Measurements from ENCODE around the gene FUT1. TPM values are rescaled to one million over a fixed set of nuclear protein-coding genes. Genes with fewer than 3 reads are reported as not detected.

The FUT1 gene
- polyA plus RNA-seq, 6 donors from 2014 or later, result not detected

- H3K36me3 Mint-ChIP-seq, result no peaks in the 10 kb centered on the region
- no peaks in the 10 kb centered on the region for H3K9me3 Mint-ChIP-seq
- H3K27me3 Mint-ChIP-seq, result peaks cover 22 to 67% (median 48%) of the 10 kb centered on the region in 3 donors
- no peak for ATAC-seq (ENCODE audit: low read depth in 2 of 2)
- DNase-seq, result no peak
- no peak overlapping the region for H3K27ac Mint-ChIP-seq
- H3K4me3 Mint-ChIP-seq, result no peak overlapping the region
- peaks cover 8 to 15% (median 10%) of the 10 kb centered on the region in 3 donors for H3K4me1 Mint-ChIP-seq
Observed at GRCh38 chr19:48757089-48757675, 4.7 kb upstream of the FUT1 start.

DNA sequence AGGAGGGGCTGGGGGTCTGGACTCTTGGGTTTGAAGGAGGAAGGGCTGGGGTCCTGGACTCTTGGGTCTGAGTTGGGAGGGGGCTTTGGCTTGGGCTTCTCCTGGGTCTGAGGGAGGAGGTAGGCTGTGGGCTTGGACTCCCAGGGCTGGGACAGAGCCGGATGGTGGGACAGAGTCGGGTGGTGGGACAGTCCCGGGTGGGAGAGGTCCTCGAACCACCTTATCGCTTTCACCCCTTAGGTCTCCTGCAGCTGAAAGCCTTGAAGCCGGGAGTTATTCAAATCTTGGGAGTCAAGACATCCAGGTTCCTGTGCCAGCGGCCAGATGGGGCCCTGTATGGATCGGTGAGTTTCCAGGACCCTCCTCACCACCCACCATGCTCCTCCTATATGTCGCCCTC, 4.2 kb upstream of the FUT1 start:
- Mint-ChIP-seq H3K27ac (no peak overlapping the region), H3K36me3 (no peaks in the 10 kb centered on the region), H3K27me3 (peaks cover 22 to 66% (median 48%) of the 10 kb centered on the region in 3 donors), H3K9me3 (no peaks in the 10 kb centered on the region), H3K4me3 (no peak overlapping the region), H3K4me1 (peaks cover 11 to 19% (median 14%) of the 10 kb centered on the region in 3 donors)
- ATAC-seq (ENCODE audit: low read depth in 2 of 2), result no peak
- DNase-seq, result no peak

DNA sequence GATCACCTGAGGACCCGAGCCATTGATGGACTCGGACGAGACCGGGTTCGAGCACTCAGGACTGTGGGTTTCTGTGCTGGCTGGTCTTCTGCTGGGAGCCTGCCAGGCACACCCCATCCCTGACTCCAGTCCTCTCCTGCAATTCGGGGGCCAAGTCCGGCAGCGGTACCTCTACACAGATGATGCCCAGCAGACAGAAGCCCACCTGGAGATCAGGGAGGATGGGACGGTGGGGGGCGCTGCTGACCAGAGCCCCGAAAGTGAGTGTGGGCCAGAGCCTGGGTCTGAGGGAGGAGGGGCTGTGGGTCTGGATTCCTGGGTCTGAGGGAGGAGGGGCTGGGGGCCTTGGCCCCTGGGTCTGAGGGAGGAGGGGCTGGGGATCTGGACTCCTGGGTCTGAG, 3.8 kb upstream of the FUT1 start:
- DNase-seq (no peak), ATAC-seq (ENCODE audit: low read depth in 2 of 2) (no peak)
- Mint-ChIP-seq H3K4me3 (no peak overlapping the region), H3K9me3 (no peaks in the 10 kb centered on the region), H3K4me1 (peaks cover 13 to 21% (median 14%) of the 10 kb centered on the region in 3 donors), H3K36me3 (no peaks in the 10 kb centered on the region), H3K27me3 (peaks cover 24 to 66% (median 46%) of the 10 kb centered on the region in 3 donors), H3K27ac (no peak overlapping the region)

GRCh38 chr19:48755787-48756186, 3.3 kb upstream of the FUT1 start:
- Mint-ChIP-seq H3K4me1 (peaks cover 17 to 25% (median 17%) of the 10 kb centered on the region in 3 donors), H3K9me3 (no peaks in the 10 kb centered on the region), H3K27me3 (peaks cover 29 to 66% (median 46%) of the 10 kb centered on the region in 3 donors), H3K27ac (no peak overlapping the region), H3K36me3 (no peaks in the 10 kb centered on the region), H3K4me3 (no peak overlapping the region)
- ATAC-seq (ENCODE audit: low read depth in 2 of 2) (no peak), DNase-seq (no peak)

DNA sequence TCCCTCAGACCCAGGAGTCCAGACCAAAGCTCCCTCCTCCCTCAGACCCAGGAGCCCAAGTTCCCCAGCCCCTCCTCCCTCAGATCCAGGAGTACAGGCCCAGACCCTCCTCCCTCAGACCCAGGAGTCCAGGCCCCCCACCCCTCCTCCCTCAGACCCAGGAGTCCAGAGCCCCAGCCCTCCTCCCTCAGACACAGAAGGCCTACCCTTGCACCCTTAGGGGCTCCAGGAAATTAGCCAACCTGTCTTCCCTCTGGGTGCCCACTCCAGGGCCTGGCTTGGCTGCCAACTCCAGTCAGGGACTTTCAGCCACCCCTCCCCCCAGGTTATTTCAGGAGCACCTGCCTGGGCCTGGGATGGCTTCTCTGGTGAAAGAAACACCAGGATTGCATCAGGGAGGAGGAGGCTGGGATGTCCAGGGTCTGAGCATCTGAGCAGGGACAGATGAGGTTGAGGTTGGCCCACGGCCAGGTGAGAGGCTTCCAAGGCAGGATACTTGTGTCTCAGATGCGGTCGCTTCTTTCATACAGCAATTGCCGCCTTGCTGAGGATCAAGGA, 2.7 kb upstream of the FUT1 start, which contains the start of gene FGF21:
Gene FGF21 (plus strand): TSS at position 441 of the 558 bp plus-strand sequence. CDS start 713 bp downstream, outside the sequence.
- no peaks in the 10 kb centered on the region for H3K36me3 Mint-ChIP-seq
- peaks cover 17 to 25% (median 17%) of the 10 kb centered on the region in 3 donors for H3K4me1 Mint-ChIP-seq
- ATAC-seq (ENCODE audit: low read depth in 2 of 2) (no peak), DNase-seq (no peak)
- peaks cover 23 to 66% (median 44%) of the 10 kb centered on the region in 3 donors for H3K27me3 Mint-ChIP-seq
- no peaks in the 10 kb centered on the region for H3K9me3 Mint-ChIP-seq
- no peak within 1 kb of the TSS for H3K4me3 Mint-ChIP-seq
- no peak within 1 kb of the TSS for H3K27ac Mint-ChIP-seq

- ATAC-seq (ENCODE audit: low read depth in 2 of 2), result no peak
- H3K36me3 Mint-ChIP-seq, result no peaks in the 10 kb centered on the region
- DNase-seq, result no peak
- peak overlapping the region; percentile 18 to 90 (median 77) for H3K4me3 Mint-ChIP-seq
- H3K27me3 Mint-ChIP-seq, result peaks cover 34 to 83% (median 52%) of the 10 kb centered on the region in 3 donors
- H3K9me3 Mint-ChIP-seq, result no peaks in the 10 kb centered on the region
- H3K4me1 Mint-ChIP-seq, result peaks cover 17 to 29% (median 21%) of the 10 kb centered on the region in 3 donors
- peak overlapping the region in 2 of 6 donors; percentile 48 to 81 for H3K27ac Mint-ChIP-seq
Observed at GRCh38 chr19:48751845-48752495, 471 bp downstream of the FUT1 start.

GRCh38 chr19:48750771-48751504, 1.5 kb downstream of the FUT1 start:
- no peak overlapping the region for H3K27ac Mint-ChIP-seq

GRCh38 chr19:48750351-48750750, 2.1 kb downstream of the FUT1 start:
- DNase-seq (no peak), ATAC-seq (ENCODE audit: low read depth in 2 of 2) (no peak)
- H3K27ac Mint-ChIP-seq, result no peak overlapping the region
- peaks cover 44 to 84% (median 63%) of the 10 kb centered on the region in 3 donors for H3K27me3 Mint-ChIP-seq
- H3K9me3 Mint-ChIP-seq, result peaks cover 0 to 4% (median 0%) of the 10 kb centered on the region in 7 donors
- peaks cover 0 to 8% of the 10 kb centered on the region in 2 donors for H3K36me3 Mint-ChIP-seq
- peaks cover 24 to 35% (median 30%) of the 10 kb centered on the region in 3 donors for H3K4me1 Mint-ChIP-seq
- peak overlapping the region in 2 of 8 donors; percentile 3 to 46 for H3K4me3 Mint-ChIP-seq

More at GRCh38 chr19:48750771-48751504, 1.5 kb downstream of the FUT1 start:
- Mint-ChIP-seq H3K4me3 (peak overlapping the region in 7 of 8 donors; percentile 0 to 82 (median 46)), H3K9me3 (peaks cover 0 to 4% (median 0%) of the 10 kb centered on the region in 7 donors), H3K27me3 (peaks cover 38 to 84% (median 59%) of the 10 kb centered on the region in 3 donors), H3K4me1 (peaks cover 21 to 31% (median 30%) of the 10 kb centered on the region in 3 donors), H3K36me3 (peaks cover 0 to 6% of the 10 kb centered on the region in 2 donors)
- no peak for DNase-seq
- no peak for ATAC-seq (ENCODE audit: low read depth in 2 of 2)

DNA sequence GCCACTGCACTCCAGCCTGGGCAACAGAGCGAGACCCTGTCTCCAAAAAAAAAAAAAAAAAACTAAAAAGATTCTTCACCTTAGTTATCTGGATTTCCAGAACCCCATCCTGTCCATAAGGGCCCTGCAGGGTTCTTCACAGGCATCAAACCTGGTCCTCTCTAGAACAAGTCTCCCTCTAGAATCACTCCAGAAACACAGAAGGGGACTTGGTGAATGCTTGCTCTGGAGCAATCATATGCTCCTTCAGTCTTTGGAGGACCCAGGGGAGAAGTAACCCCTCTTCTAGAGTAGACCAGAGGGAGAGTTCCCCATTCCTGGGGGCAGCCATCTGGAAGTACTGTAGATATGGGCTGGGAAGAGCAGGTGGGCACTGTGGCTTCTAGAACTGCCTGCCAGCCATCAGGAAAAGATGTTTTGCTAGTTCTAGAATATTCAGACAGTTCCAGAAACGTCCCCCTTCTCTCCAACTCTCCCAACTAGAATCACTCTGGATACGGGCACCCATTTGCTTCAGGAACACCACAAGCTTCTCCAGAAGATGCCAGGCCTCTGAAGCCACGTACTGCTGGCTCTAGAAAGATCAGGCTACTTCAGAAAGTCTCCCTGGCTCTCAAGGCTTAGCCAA, 2.8 kb downstream of the FUT1 start:
- no peak overlapping the region for H3K27ac Mint-ChIP-seq
- H3K9me3 Mint-ChIP-seq, result peaks cover 0 to 5% (median 0%) of the 10 kb centered on the region in 7 donors
- H3K27me3 Mint-ChIP-seq, result peaks cover 50 to 84% (median 60%) of the 10 kb centered on the region in 3 donors
- H3K4me1 Mint-ChIP-seq, result peaks cover 24 to 35% (median 30%) of the 10 kb centered on the region in 3 donors
- H3K36me3 Mint-ChIP-seq, result peaks cover 0 to 8% of the 10 kb centered on the region in 2 donors
- DNase-seq (no peak), ATAC-seq (ENCODE audit: low read depth in 2 of 2) (no peak)
- peak overlapping the region in 3 of 8 donors; percentile 3 to 40 (median 37) for H3K4me3 Mint-ChIP-seq

DNA sequence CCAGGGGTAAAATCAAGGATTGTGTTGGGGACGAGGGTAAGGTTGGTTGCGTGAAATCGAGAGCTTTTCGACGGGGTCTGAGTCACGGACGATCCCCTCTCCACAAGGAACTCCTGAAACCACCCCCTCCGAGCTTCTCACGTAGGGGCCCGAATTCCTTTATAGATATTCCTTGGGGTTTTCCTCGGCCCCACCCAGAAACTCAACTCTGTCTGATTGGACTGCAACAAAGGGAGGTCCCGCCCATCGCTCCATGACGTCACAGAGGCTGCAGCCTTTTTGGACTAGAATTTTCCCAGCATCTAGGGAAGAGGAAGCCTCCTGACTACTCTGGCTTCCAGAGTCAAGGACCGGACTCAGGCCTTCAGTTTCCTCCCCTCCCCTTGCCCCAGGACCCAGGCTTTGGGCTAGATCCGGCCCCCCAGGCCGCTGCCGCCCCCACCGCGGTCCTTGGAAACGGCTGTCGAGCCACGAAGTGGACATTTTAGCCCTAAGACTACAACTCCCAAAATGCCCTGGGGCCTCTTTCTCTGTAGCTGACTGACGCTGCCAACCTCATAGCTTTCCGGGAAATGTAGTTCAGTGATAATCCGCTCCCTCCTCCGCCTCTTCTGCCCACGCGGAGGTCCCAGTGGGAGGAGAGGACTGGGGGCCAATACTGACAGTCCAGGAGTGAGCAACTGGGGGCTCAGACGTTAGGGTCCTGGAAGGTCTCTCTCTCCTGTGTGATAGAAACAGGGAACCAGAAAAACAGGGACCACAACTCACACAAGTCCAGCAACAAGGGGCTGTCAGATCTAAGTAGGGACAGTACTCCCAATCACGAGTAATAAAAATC, 5.5 kb downstream of the FUT1 start, which contains the start of gene IZUMO1:
Gene IZUMO1 (minus strand): TSS at position 172 of the 838 bp plus-strand sequence. CDS start 1,050 bp downstream, outside the sequence.
- DNase-seq (peak; percentile 37), ATAC-seq (ENCODE audit: low read depth in 2 of 2) (peak; percentile 77 to 78)
- Mint-ChIP-seq H3K4me3 (peak within 1 kb of the TSS in 5 of 8 donors; percentile 20 to 75 (median 41)), H3K27ac (peak within 1 kb of the TSS in 1 of 6 donors; percentile 22), H3K36me3 (peaks cover 0 to 8% of the 10 kb centered on the region in 2 donors), H3K4me1 (peaks cover 13 to 23% (median 14%) of the 10 kb centered on the region in 3 donors), H3K27me3 (peaks cover 42 to 79% (median 47%) of the 10 kb centered on the region in 3 donors), H3K9me3 (peaks cover 0 to 5% (median 0%) of the 10 kb centered on the region in 7 donors)

DNA sequence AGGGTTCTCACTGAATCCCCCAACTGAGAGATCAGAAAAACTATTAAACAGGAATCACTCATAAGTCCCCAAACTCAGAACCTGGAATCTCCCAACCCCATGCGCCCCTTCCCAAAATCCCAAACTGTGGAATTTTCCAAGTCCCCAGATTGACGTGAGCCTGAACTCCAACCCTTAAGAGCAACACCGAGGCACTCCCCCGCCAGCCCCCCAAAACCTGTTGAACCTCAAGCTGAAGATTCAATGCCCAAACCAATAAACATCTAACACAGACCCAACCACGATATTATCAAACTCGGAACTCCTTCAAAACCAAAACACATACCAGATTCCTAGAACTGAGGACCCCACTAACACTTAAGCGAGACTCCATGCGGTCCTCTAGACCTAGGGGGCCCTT, 6.3 kb downstream of the FUT1 start:
- H3K4me3 Mint-ChIP-seq, result peak overlapping the region in 2 of 8 donors; percentile 22 to 36
- H3K4me1 Mint-ChIP-seq, result peaks cover 14 to 23% (median 18%) of the 10 kb centered on the region in 3 donors
- DNase-seq (no peak), ATAC-seq (ENCODE audit: low read depth in 2 of 2) (no peak)
- peaks cover 0 to 8% of the 10 kb centered on the region in 2 donors for H3K36me3 Mint-ChIP-seq
- peaks cover 40 to 79% (median 42%) of the 10 kb centered on the region in 3 donors for H3K27me3 Mint-ChIP-seq
- H3K9me3 Mint-ChIP-seq, result peaks cover 0 to 5% (median 3%) of the 10 kb centered on the region in 7 donors
- peak overlapping the region in 1 of 6 donors; percentile 22 for H3K27ac Mint-ChIP-seq

Measured in naive B cell (primary cell).